PFSK-1 (cell line): ENCODE data around the gene ANKRD34A.

Experiments
- FOXP2 ChIP-seq: optimal IDR thresholded peaks from 2 replicates; pipeline ENCODE3; 2011; ENCODE audit warnings: borderline replicate concordance, control low read depth, inconsistent platforms; ENCODE audit not compliant: insufficient read depth; ENCODE audit errors: extremely low read length, extremely low read depth
- POLR2AphosphoS5 ChIP-seq: IDR thresholded peaks from 2 replicates; pipeline ENCODE4 v1.6.1; 2012; ENCODE audit warnings: low read depth, mild to moderate bottlenecking, control low read depth, low read length, moderate library complexity
- SIN3A ChIP-seq: IDR thresholded peaks from 2 replicates; pipeline ENCODE4 v1.6.1; 2012; ENCODE audit warnings: mild to moderate bottlenecking, low read length, moderate library complexity, borderline replicate concordance; ENCODE audit not compliant: insufficient read depth
- TAF1 ChIP-seq: IDR thresholded peaks from 2 replicates; pipeline ENCODE4 v1.6.1; 2012; ENCODE audit warnings: low read length, control low read depth, borderline replicate concordance; ENCODE audit not compliant: insufficient read depth
- TF ChIP-seq, protein P1 (sequence below), 2 experiments: IDR thresholded peaks; 2 replicates each; pipeline versions ENCODE4 v1.6.1 to v1.8.0; 2011 to 2012; ENCODE audit warnings: low read depth in 2 of 2, low read length in 2 of 2, control low read depth in 1 of 2, inconsistent platforms in 1 of 2, mild to moderate bottlenecking in 1 of 2, moderate library complexity in 1 of 2; ENCODE audit not compliant: insufficient read depth in 1 of 2

The ANKRD34A gene

DNA sequence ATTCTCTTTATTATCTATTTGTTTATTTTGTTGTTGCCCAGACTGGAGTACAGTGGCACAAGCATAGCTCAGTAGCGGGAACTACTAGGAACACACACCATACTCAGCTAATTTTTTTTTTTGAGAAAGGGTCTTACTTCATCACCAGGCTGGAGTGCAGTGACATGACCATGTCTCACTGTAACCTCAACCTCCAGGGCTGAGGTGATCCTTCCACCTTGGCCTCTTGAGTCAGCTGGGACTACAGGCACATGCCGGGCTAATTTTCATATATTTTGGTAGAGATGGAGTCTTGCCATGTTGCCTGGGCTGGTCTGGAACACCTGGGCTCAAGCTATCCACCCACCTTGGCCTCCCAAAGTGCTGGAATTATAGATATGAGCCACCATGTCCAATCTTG is 37.3 kb upstream of the ANKRD34A start:
- no peak for TF ChIP-seq TAF1
- TF ChIP-seq FOXP2 = no peak
- no peak for TF ChIP-seq POLR2AphosphoS5

DNA sequence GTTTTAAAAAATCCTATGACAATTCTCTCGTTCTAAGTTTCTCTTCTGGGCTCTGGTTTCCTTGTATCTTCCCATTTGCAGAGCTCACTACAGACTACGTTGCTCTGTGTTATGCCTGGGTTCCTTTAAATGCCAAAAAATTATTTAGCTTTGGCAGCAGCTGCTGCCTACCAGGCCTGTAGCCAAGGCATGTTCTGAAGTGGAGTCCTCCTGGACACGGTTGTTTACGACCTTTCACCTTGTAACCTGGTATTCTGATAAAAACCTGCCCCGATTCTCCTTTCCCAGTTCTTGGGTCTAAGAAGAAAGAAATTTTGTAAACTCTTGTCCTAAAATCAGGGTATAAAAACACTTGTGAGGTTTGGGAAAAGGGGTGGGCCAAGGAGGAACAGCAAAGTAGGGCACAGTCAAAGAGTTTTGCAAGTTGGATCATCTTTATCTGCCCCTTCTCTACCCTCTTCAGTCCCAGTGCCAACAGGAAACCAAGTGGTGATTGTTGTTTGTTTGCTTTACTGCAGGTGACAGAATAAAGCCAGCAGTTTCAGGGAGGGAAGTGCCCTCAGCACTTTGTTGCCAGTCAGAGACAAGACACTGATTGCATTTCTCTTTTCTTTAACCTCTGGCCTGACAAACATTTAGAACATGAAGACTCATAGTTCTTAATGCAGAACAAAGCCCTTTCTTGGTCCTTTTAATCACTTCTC is 35.1 kb upstream of the ANKRD34A start:
- TF ChIP-seq, protein P1, sequence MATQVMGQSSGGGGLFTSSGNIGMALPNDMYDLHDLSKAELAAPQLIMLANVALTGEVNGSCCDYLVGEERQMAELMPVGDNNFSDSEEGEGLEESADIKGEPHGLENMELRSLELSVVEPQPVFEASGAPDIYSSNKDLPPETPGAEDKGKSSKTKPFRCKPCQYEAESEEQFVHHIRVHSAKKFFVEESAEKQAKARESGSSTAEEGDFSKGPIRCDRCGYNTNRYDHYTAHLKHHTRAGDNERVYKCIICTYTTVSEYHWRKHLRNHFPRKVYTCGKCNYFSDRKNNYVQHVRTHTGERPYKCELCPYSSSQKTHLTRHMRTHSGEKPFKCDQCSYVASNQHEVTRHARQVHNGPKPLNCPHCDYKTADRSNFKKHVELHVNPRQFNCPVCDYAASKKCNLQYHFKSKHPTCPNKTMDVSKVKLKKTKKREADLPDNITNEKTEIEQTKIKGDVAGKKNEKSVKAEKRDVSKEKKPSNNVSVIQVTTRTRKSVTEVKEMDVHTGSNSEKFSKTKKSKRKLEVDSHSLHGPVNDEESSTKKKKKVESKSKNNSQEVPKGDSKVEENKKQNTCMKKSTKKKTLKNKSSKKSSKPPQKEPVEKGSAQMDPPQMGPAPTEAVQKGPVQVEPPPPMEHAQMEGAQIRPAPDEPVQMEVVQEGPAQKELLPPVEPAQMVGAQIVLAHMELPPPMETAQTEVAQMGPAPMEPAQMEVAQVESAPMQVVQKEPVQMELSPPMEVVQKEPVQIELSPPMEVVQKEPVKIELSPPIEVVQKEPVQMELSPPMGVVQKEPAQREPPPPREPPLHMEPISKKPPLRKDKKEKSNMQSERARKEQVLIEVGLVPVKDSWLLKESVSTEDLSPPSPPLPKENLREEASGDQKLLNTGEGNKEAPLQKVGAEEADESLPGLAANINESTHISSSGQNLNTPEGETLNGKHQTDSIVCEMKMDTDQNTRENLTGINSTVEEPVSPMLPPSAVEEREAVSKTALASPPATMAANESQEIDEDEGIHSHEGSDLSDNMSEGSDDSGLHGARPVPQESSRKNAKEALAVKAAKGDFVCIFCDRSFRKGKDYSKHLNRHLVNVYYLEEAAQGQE (IDR thresholded peaks at IDR 0.05; ENCODE audit: insufficient read depth in 1 of 2, low read depth in 2 of 2, low read length in 2 of 2) = no peak
- no peak for TF ChIP-seq POLR2AphosphoS5
- no peak for TF ChIP-seq SIN3A
- no peak for TF ChIP-seq FOXP2
- no peak for TF ChIP-seq TAF1

DNA sequence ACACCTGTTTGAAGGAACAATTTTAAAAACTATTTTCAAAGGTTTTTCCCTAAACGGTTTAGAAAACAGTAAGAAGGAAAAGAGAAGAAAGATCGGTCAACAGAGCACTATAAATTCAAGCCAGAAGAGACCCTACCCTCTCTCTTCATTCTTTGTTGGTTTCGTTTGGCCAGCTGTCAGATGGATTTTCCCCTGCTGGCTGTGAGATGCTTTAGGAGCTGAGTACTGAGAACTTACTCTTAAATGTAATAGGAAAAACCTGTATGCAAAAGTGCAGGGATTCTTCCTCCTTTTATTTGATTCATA is 33.3 kb upstream of the ANKRD34A start:
- TF ChIP-seq POLR2AphosphoS5 = no peak
- no peak for TF ChIP-seq FOXP2
- TF ChIP-seq SIN3A = no peak

DNA sequence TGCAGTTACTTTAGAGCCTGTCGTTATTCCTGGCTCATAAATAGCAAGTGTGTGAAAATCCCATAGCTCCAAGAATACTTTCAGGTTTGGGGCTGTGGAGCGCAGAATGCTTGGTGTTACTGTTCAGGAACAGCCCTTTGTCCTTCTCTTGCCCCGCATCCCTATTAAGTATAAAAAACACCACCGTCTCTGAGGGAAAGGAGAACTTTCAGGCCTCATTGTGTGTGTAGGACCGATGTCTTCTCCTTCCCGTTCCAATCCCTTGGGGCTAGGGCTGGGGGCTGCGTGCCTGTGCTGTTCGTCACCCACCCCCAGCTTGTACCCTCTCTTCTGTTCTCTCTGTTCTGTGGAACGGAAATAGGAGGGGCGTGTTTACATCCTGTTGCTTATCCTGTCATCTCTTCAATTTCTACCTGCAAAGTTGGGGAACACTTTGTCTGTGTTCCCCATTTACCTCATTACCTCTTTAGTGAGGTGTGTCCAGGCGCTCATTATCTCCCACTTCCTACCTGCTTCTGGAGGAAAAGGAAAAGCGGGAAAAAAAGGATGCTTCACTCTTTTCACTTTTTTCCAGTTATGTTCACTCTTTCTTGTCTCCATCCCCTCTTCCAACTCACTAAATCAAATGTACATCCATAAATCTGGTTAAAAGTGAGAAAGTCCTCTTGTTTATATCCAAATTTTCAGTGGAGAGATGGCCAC is 32.8 kb upstream of the ANKRD34A start:
- TF ChIP-seq, protein P1 (IDR thresholded peaks at IDR 0.05; ENCODE audit: insufficient read depth in 1 of 2, low read depth in 2 of 2, low read length in 2 of 2) = no peak
- TF ChIP-seq POLR2AphosphoS5 = no peak
- TF ChIP-seq FOXP2 = peak; percentile 65
- TF ChIP-seq SIN3A = no peak

DNA sequence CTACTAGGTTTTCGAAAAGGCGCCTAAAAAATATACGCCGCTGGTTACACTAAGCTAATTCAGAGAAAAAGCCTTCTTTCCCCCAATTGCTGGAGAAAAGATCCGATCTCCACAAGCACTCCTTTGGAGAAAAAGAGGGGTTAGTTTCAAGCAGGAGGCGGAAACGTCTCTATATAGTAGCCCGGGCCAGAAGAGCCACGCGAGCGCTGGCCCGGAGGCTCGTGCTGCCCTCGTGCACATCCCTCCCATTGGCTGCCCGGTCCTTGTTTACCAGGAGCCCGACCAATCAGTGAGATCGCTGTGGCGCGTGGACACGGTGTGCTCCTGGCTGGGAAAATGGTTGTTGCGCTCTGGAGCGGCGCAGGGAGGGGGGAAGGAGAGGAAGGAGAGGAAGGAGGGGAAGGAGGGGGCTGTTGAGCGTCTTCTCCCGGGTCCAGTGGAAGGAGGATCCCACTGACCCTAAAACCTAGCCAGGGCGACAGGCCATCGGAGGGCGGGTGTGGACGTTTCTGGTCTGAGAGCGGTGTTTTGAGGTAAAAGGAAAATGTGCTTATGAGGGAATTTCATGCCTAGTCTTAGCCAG is 32.1 kb upstream of the ANKRD34A start, which contains the start of gene TXNIP:
TXNIP (minus strand) TSS at position 147 of the 583 bp plus-strand sequence. CDS start 313 bp downstream, outside the sequence.
- TF ChIP-seq, protein P1 (IDR thresholded peaks at IDR 0.05; ENCODE audit: insufficient read depth in 1 of 2, low read depth in 2 of 2, low read length in 2 of 2) = no peak; a peak in 1 of 4 replicates
- peak; percentile 76; the same call in 1 of the 2 replicates for TF ChIP-seq TAF1
- TF ChIP-seq SIN3A = peak; percentile 91; the same call in 1 of the 2 replicates
- TF ChIP-seq POLR2AphosphoS5 = peak; percentile 94
- peak; percentile 99 for TF ChIP-seq FOXP2

DNA sequence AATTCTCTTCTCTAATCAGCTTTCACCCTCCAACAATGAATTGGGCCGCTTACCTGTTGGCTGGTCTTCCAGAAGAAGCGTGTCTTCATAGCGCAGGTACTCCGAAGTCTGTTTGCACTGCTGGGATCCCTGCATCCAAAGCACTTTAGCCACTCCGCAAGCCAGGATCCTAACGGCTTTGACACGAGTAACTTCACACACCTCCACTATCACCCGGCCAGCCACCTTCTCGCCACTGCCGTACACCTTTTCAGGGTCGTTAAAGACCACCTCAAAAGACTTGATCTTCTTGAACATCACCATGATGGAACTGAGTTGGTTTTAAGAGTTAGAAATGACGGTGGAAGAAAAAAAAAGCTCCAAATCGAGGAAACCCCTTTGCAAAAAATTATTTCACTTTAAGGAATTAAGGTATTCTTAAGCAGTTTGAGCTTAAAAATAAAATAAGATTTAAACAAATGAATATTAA is 31.6 kb upstream of the ANKRD34A start:
- no peak for TF ChIP-seq FOXP2
- no peak for TF ChIP-seq POLR2AphosphoS5
- TF ChIP-seq SIN3A = no peak
- no peak for TF ChIP-seq TAF1
- TF ChIP-seq, protein P1 (IDR thresholded peaks at IDR 0.05; ENCODE audit: insufficient read depth in 1 of 2, low read depth in 2 of 2, low read length in 2 of 2) = no peak
